Ovary (tissue), 3 donors: ENCODE results near the gene SUGCT.

ENCODE experiments used
- EP300 ChIP-seq: sonication (generic); formaldehyde crosslinking; IDR thresholded peaks from one replicate; pipeline ENCODE4 v1.6.1; 2017; ENCODE audit warnings: antibody characterized with exemption
- POLR2A ChIP-seq: fragments of 450-650 bp; IDR thresholded peaks from one replicate; pipeline ENCODE4 v1.6.1; 2017; ENCODE audit warnings: antibody characterized with exemption, mild to moderate bottlenecking, moderate library complexity
- TF ChIP-seq, protein P1 (sequence below), 3 donors: fragments of 450-650 bp in 2 of 3; fragments of 200-600 bp in 1 of 3; IDR thresholded peaks; one replicate each; pipeline versions ENCODE4 v1.5.1 to v1.8.0; 2016 to 2022; ENCODE audit warnings: antibody characterized with exemption in 3 of 3, mild to moderate bottlenecking in 1 of 3
- donor health status: DM: no; HTN: no; CAD: no.

DNA sequence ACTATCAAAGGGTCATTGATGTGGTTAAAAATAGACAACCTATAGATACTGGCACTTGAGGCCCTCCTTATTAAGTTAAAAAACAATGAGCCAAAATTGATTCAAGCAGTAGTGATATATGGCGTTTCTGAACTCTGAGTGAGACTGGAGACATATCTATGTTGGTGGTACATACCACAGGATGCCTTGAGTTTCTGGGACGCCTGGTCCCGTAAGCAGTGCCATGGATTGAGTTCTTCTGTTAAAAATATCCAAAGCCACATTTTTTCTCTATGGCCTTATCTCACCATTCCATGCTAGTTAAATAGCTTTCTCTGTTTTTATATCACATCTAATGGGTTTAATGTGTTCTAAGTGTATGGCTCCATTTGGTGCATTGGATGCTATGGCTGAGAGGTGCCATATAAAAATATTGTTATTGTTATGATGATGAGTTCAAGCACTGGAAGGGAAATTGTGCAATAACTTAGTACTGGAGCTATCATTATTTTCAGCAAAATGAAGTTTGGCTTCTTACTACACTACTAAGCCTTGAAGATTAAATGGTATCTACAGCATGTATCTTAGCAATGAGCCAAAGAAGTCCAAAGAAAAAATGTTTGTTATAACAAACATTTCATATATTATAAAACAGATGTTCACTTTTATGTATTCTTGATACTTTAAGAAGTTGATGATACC, 713.9 kb downstream of the SUGCT start:
- TF ChIP-seq, protein P1, sequence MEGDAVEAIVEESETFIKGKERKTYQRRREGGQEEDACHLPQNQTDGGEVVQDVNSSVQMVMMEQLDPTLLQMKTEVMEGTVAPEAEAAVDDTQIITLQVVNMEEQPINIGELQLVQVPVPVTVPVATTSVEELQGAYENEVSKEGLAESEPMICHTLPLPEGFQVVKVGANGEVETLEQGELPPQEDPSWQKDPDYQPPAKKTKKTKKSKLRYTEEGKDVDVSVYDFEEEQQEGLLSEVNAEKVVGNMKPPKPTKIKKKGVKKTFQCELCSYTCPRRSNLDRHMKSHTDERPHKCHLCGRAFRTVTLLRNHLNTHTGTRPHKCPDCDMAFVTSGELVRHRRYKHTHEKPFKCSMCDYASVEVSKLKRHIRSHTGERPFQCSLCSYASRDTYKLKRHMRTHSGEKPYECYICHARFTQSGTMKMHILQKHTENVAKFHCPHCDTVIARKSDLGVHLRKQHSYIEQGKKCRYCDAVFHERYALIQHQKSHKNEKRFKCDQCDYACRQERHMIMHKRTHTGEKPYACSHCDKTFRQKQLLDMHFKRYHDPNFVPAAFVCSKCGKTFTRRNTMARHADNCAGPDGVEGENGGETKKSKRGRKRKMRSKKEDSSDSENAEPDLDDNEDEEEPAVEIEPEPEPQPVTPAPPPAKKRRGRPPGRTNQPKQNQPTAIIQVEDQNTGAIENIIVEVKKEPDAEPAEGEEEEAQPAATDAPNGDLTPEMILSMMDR (IDR thresholded peaks at IDR 0.05): no peak
- TF ChIP-seq POLR2A (no peak), EP300 (no peak)
